GM13977 (cell line): ENCODE data around the gene NYNRIN.

Source experiments
- DNase-seq: peaks from one replicate; pipeline ENCODE4 v3.0.0; 2012; ENCODE audit warnings: low spot score
- CTCF ChIP-seq: IDR thresholded peaks from 2 replicates; pipeline ENCODE4 v1.5.1; 2012; ENCODE audit warnings: mild to moderate bottlenecking, control low read depth; ENCODE audit not compliant: insufficient read depth; ENCODE audit errors: extremely low read depth, missing control alignments
- in situ Hi-C: fragments of 300-500 bp; cut with MboI; formaldehyde crosslinking; loops from one replicate; pipeline ENCODE4 v1.12.0; 2022; ENCODE audit warnings: low sequenced_read_pairs, low pct_unique_long_range_greater_than_20kb, mixed read lengths, inconsistent platforms; ENCODE audit not compliant: unreplicated experiment

The NYNRIN gene

GRCh38 chr14:24428628-24429394, 30.0 kb downstream of the NYNRIN start:
- no peak for TF ChIP-seq CTCF
- DNase-seq = no peak
- in situ Hi-C loops = no loop called here

GRCh38 chr14:24429395-24430142, 30.8 kb downstream of the NYNRIN start, which contains the start of the genes CBLN3 and KHNYN:
Gene CBLN3, minus strand, starts transcription at chr14:24429668. Its CDS starts 614 bp downstream, at chr14:24429054.
Gene KHNYN, plus strand, starts transcription at chr14:24429954. Its CDS starts 777 bp downstream, at chr14:24430731.
- peak; percentile 98 for DNase-seq
- TF ChIP-seq CTCF = no peak
- in situ Hi-C loops = no loop called here

- in situ Hi-C loops = no loop called here
- DNase-seq = peak; percentile 90
- TF ChIP-seq CTCF = no peak
Observed at GRCh38 chr14:24430143-24430681, 31.4 kb downstream of the NYNRIN start.

GRCh38 chr14:24430682-24431568, 32.1 kb downstream of the NYNRIN start:
- in situ Hi-C loops = no loop called here
- peak; percentile 84 for DNase-seq
- no peak for TF ChIP-seq CTCF

- in situ Hi-C loops = no loop called here
Observed at GRCh38 chr14:24431569-24432258, 32.9 kb downstream of the NYNRIN start.

More at GRCh38 chr14:24431569-24432258, 32.9 kb downstream of the NYNRIN start:
- TF ChIP-seq CTCF = peak; percentile 98
- peak; percentile 92 for DNase-seq
